Suprapubic skin (tissue), 4 donors: ENCODE measurements around the gene B4GAT1. TPM values are rescaled to one million over a fixed set of nuclear protein-coding genes. Genes with fewer than 3 reads are reported as not detected.
"Not testable (repeated sequence)": the region's sequence is repeated elsewhere in the genome, so short reads cannot be mapped to it uniquely, and the experiment has no call there.

Experiments
- DNase-seq, 2 donors: peaks; one replicate each; pipeline ENCODE4 v3.0.0-alpha.2; 2019; ENCODE audit warnings: low spot score in 2 of 2
- H3K27ac ChIP-seq: fragments of 200-600 bp; sonication (generic); one replicate; pipeline ENCODE4 v1.5.1; 2019
- H3K27me3 ChIP-seq: fragments of 200-600 bp; sonication (generic); one replicate; pipeline ENCODE4 v1.5.1; 2019
- H3K36me3 ChIP-seq: fragments of 200-600 bp; sonication (generic); one replicate; pipeline ENCODE4 v1.5.1; 2019
- H3K4me1 ChIP-seq: fragments of 200-600 bp; sonication (generic); one replicate; pipeline ENCODE4 v1.5.1; 2019
- H3K4me3 ChIP-seq: fragments of 200-600 bp; sonication (generic); one replicate; pipeline ENCODE4 v1.5.1; 2019; ENCODE audit warnings: mild to moderate bottlenecking
- H3K9me3 ChIP-seq: fragments of 200-600 bp; sonication (generic); one replicate; pipeline ENCODE4 v1.5.1; 2019
- CTCF ChIP-seq, 2 donors: fragments of 200-600 bp in 1 of 2; fragments of 450-650 bp in 1 of 2; sonication (generic) in 1 of 2; IDR thresholded peaks; one replicate each; pipeline ENCODE4 v1.5.1; 2016 to 2019; ENCODE audit warnings: antibody characterized with exemption in 2 of 2, mild to moderate bottlenecking in 1 of 2, moderate library complexity in 1 of 2
- EP300 ChIP-seq: sonication (generic); formaldehyde crosslinking; IDR thresholded peaks from one replicate; pipeline ENCODE4 v1.6.1; 2017; ENCODE audit warnings: antibody characterized with exemption
- POLR2A ChIP-seq, 2 donors: fragments of 450-650 bp; IDR thresholded peaks; one replicate each; pipeline ENCODE4 v1.6.1; 2017; ENCODE audit warnings: antibody characterized with exemption in 2 of 2, mild to moderate bottlenecking in 2 of 2, moderate library complexity in 2 of 2
- POLR2AphosphoS5 ChIP-seq, 3 donors: sonication (generic); formaldehyde crosslinking; IDR thresholded peaks; one replicate each; pipeline ENCODE4 v1.6.1; 2017; ENCODE audit warnings: antibody characterized with exemption in 3 of 3
- WGBS: methylation state at CpG from one replicate; pipeline ENCODE4 v1.1.5; 2018; 5-methylcytosine and 5-hydroxymethylcytosine counted together
- total RNA-seq, 4 donors: library from RNA; depleted of rRNA; stranded (reverse); fragments of >200 nt; gene quantifications; one replicate each; pipeline ENCODE4 v1.1.0, GENCODE V29; 2016

The B4GAT1 gene
- 10 to 100 TPM; 14.4 to 31.9 (median 20.6) TPM for total RNA-seq

- peak; percentile 63 to 94 (median 65) for TF ChIP-seq POLR2AphosphoS5 (IDR thresholded peaks at IDR 0.05)
- TF ChIP-seq POLR2A (IDR thresholded peaks at IDR 0.05) = no peak
- WGBS = 0% methylated on average over 45 of the region's 101 CpGs
- H3K4me1 ChIP-seq = peaks cover 44% of the 10 kb centered on the region
- peak within 1 kb of the TSS; percentile 85 for H3K27ac ChIP-seq
- H3K27me3 ChIP-seq = no peaks in the 10 kb centered on the region
- H3K9me3 ChIP-seq = no peaks in the 10 kb centered on the region
- H3K4me3 ChIP-seq = peak within 1 kb of the TSS; percentile 77
- DNase-seq = peak; percentile 92 to 95
- H3K36me3 ChIP-seq = no peaks in the 10 kb centered on the region
These were observed at the start of gene B4GAT1 for GRCh38 chr11:66347425-66348276. B4GAT1 (minus strand) TSS chr11:66347629; CDS start chr11:66347545, 84 bp downstream.

- Histone ChIP-seq H3K36me3 (no peaks in the 10 kb centered on the region), H3K9me3 (no peaks in the 10 kb centered on the region), H3K4me1 (peaks cover 1% of the 10 kb centered on the region), H3K27ac (no peak overlapping the region), H3K27me3 (peaks cover 8% of the 10 kb centered on the region), H3K4me3 (no peak overlapping the region)
- WGBS = 73% methylated on average over 3 of the region's 3 CpGs
- TF ChIP-seq POLR2A (IDR thresholded peaks at IDR 0.05) = no peak
- no peak for TF ChIP-seq CTCF (IDR thresholded peaks at IDR 0.05)
- no peak for TF ChIP-seq POLR2AphosphoS5 (IDR thresholded peaks at IDR 0.05)
- TF ChIP-seq EP300 = no peak
- DNase-seq = no peak
These were observed 46.5 kb upstream of the B4GAT1 start for GRCh38 chr11:66393954-66394353.

GRCh38 chr11:66391322-66391721 lies 43.9 kb upstream of the B4GAT1 start:
- no peaks in the 10 kb centered on the region for H3K36me3 ChIP-seq
- no peaks in the 10 kb centered on the region for H3K9me3 ChIP-seq
- TF ChIP-seq CTCF (IDR thresholded peaks at IDR 0.05) = no peak
- TF ChIP-seq POLR2AphosphoS5 (IDR thresholded peaks at IDR 0.05) = no peak
- no peak for TF ChIP-seq POLR2A (IDR thresholded peaks at IDR 0.05)
- no peak for TF ChIP-seq EP300
- no peak overlapping the region for H3K27ac ChIP-seq
- peaks cover 8% of the 10 kb centered on the region for H3K27me3 ChIP-seq
- WGBS = 84% methylated on average over 6 of the region's 6 CpGs
- peaks cover 7% of the 10 kb centered on the region for H3K4me1 ChIP-seq
- no peak for DNase-seq
- H3K4me3 ChIP-seq = no peak overlapping the region

- TF ChIP-seq POLR2AphosphoS5 (IDR thresholded peaks at IDR 0.05) (no peak), CTCF (IDR thresholded peaks at IDR 0.05) (peak; percentile 21 to 75)
- no peak overlapping the region for H3K27ac ChIP-seq
- H3K36me3 ChIP-seq = no peaks in the 10 kb centered on the region
- WGBS = 22% methylated on average over 8 of the region's 8 CpGs
- peaks cover 13% of the 10 kb centered on the region for H3K4me1 ChIP-seq
- no peak overlapping the region for H3K4me3 ChIP-seq
- DNase-seq = no peak
- H3K27me3 ChIP-seq = peaks cover 8% of the 10 kb centered on the region
- H3K9me3 ChIP-seq = no peaks in the 10 kb centered on the region
These were observed 41.5 kb upstream of the B4GAT1 start for GRCh38 chr11:66388780-66389386.

GRCh38 chr11:66386171-66387069 lies 39.0 kb upstream of the B4GAT1 start:
- DNase-seq = peak; percentile 90 to 94
- Histone ChIP-seq H3K4me1 (peaks cover 13% of the 10 kb centered on the region), H3K36me3 (no peaks in the 10 kb centered on the region), H3K27me3 (peaks cover 4% of the 10 kb centered on the region), H3K4me3 (peak overlapping the region; percentile 23), H3K9me3 (no peaks in the 10 kb centered on the region), H3K27ac (no peak overlapping the region)
- TF ChIP-seq CTCF (IDR thresholded peaks at IDR 0.05) = peak; percentile 79 to 93
- peak in 1 of 3 donors; percentile 10 for TF ChIP-seq POLR2AphosphoS5 (IDR thresholded peaks at IDR 0.05)
- TF ChIP-seq POLR2A (IDR thresholded peaks at IDR 0.05) = no peak
- TF ChIP-seq EP300 = no peak
- WGBS = 5% methylated on average over 20 of the region's 20 CpGs

GRCh38 chr11:66384316-66384715 lies 36.9 kb upstream of the B4GAT1 start:
- H3K27me3 ChIP-seq, H3K9me3 ChIP-seq, DNase-seq, H3K27ac ChIP-seq, H3K36me3 ChIP-seq, H3K4me3 ChIP-seq: not testable (repeated sequence)
- peaks cover 17% of the 10 kb centered on the region for H3K4me1 ChIP-seq
- 78% methylated on average over 13 of the region's 13 CpGs for WGBS

- DNase-seq = not testable (repeated sequence)
These were observed 32.8 kb upstream of the B4GAT1 start for GRCh38 chr11:66380264-66380663.

GRCh38 chr11:66373690-66374287 lies 26.4 kb upstream of the B4GAT1 start:
- Histone ChIP-seq H3K27me3 (peaks cover 14% of the 10 kb centered on the region), H3K4me1 (peaks cover 31% of the 10 kb centered on the region)
- H3K36me3 ChIP-seq, DNase-seq, H3K9me3 ChIP-seq, H3K4me3 ChIP-seq, H3K27ac ChIP-seq: not testable (repeated sequence)
- 73% methylated on average over 9 of the region's 9 CpGs for WGBS

More at GRCh38 chr11:66380264-66380663, 32.8 kb upstream of the B4GAT1 start:
- not testable (repeated sequence) for H3K9me3 ChIP-seq, H3K4me3 ChIP-seq, H3K27me3 ChIP-seq, H3K36me3 ChIP-seq, H3K4me1 ChIP-seq, H3K27ac ChIP-seq
- 21% methylated on average over 7 of the region's 7 CpGs for WGBS
